OCI-M2 (cell line): ENCODE results near the gene XPR1.

ENCODE experiments used
- DNase-seq: peaks from one replicate; lab custom pipeline; 2025; ENCODE audit not compliant: unreplicated experiment; lab: John Stamatoyannopoulos, UW

XPR1 gene

DNA sequence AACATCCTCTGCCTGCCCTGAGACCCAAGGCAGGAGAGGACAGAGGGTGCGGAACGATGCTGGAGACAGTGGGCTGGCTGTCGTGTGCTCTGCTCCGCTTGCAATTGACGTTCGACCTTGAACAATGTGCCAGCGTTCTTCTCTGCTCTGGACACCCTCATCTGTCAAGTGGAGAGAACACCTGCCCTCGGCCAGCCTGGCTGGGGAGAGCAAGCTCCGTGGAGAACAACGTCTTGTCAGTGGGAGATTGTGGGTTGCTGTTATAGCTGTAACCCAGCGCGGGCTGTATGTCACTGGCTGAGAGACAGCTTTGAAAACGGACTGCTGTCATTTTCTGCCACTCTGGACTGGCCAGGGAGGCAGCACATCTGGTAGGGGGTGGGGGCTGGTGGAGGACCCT lies 295.5 kb downstream of the XPR1 start:
- DNase-seq, result no peak

DNA sequence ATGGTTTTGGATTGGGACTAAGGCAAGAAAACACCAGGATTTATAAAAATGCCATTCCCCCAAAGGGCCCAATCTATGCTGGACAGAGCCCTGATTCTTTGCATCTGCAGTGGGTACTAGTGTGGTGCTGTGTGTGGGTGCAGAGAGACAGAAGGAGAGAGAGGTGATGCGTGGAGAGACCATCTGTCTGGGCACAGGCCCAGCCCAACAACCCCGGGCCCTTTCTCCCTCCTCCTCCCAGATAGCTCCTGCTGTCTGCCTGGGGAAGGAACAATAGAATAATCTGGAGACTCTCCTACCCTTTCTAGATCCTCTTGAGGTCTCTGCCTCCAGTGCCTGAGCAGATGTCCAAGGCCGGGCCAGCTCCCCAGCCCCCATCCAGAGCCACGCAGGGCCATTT lies 296.0 kb downstream of the XPR1 start:
- no peak for DNase-seq

DNA sequence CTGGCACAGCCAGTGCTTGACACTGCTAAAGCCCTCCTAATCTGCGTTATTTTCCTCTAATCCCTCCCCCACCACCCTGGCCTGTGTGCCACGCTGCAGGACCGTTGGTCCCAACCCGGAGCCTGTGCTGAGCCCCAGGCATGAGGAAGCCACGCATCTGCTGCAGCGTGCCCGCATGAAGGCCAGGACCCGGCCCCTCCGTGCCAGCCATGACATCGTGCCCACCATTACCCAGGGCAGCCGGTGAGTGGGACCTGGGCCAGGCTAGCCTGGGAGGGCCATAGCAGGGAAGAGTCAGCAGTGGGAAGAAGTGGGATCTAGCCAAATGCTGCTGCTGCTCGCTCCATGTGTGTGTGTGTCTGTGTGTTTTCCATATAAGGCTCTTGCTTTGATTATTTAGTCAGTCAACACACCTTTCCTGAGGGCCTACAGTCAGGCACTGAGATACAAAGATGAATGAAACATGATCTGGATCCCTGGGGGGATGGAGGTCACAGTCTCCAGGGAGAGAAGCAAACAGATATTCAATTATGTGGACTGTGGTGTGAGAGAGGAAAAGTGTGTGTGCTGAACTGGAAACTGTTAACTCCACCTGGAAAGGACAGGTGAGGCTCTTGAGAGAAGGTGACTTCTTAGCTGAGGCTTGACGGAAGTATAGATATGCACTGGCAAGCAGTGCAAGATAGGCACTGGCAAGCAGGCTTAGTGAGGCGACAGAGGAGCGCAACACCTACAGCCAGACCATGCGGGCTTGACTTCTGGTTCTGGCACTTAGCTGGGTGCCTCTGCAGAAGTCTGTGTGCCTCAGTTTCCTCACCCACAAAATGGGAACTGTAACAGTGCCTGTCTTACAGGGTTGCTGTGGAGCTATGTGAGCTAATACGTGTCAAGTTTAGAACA lies 296.8 kb downstream of the XPR1 start:
- DNase-seq, result no peak

DNA sequence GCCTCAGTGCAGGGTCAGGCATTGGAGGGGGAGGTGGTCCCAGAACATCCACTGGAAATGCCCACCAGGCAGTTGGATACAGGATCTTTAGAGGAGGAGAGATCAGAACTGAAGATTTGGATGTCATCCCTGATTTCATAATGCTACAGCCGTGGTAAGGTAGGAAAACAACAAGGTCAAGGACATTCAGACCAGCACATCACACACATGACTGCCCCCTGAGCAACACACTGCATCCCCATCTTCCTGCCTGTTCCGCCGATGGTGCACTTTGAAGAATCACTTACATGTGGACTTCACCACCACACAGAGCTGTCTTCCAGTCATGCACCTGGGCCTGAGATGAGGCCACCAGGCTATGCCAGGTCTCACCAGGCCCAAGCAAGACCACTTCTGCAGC lies 297.6 kb downstream of the XPR1 start:
- no peak for DNase-seq

DNA sequence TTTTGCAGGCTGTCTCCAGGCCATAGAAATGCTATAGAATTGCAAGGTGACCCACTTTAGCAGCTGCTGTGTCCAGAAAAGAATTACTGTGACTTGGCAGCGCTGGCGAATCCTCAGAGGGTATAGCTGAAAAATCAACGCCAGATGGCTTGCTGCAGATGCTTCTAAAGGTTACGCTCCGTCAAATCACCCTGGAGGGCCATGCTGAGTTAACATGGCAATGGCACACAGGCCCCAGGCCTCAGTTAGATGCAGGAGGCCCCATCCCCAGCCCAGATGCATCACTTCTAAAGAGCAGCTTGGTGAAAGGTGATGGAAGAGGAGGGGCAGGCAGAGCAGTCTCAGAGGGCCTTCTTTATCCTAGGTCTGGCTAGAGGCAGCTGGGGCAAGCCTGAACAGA lies 298.9 kb downstream of the XPR1 start:
- no peak for DNase-seq

DNA sequence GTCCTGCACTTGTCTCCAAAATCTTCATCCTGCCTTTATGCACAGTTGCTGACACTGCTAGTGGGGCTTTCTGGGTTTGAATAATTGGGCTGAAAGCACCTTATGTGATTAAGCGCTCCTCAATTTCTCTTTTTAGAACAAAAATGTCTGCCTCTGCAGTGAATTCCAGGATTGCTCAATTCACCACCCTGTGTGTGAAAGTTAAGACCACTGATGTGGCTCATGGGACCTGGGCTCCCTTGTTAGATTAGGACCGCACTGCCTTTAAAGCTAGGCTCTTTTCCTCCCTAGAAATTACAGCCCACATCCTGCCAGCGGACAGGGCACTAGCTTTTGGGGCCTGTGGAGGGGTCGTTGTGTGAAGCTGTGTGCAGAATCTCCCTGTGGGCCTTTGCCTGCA lies 299.7 kb downstream of the XPR1 start:
- DNase-seq, result no peak

DNA sequence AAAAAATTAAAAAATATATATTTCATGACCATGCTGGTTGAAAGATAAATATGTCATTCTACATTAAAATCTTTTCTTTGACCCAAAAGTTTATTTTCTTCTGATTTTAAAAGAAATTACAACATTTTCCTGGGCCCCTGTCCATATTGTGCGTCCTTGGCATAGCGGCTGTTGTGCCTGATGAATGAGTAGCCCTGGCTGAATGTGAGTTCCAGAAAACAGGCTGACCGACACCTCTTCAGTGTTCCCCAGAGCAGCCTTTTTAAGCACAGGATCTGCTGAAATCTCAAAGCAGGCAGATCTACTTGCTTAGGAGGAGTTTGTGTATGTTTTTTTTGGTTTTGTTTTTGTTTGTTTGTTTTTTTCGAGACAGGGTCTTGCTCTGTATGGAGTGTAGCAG lies 300.6 kb downstream of the XPR1 start:
- no peak for DNase-seq

DNA sequence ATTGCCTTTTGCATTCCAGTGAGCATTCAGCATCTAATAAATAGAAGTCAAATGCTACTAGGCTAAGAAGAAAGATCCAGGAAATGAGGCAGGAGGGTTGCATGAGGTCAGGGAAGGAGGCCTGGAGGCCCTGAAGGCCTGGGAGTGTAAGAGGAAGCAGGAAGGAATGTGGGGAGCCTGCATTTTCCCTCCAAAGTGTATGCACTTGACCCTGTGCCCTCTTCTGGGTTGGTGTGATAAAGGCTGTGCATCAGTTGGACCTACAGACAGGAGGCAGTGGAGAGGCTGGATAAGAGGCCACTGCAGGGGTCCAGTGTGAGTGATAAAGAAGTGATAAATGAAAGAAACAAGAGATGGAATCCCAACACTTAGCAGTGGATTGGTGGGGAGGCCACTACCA lies 301.3 kb downstream of the XPR1 start:
- no peak for DNase-seq

DNA sequence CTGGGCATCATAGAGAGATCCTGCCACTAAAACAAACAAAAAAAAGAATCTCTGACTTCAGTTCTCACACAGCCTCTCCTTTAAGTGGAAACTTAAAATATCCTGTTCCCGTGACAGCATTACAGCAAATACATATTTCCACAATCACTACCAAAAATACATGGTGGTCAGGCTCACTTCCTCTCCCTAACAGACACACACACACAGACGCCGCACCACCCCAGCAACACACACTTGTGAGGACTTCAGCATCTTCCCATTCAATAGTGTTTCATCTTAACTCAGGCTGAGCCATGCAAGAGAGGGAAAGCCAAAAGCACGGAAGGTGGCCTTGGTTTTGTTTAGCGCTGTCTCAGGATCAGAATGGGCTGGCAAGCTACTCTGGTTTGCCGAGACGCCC lies 302.7 kb downstream of the XPR1 start:
- DNase-seq, result no peak

DNA sequence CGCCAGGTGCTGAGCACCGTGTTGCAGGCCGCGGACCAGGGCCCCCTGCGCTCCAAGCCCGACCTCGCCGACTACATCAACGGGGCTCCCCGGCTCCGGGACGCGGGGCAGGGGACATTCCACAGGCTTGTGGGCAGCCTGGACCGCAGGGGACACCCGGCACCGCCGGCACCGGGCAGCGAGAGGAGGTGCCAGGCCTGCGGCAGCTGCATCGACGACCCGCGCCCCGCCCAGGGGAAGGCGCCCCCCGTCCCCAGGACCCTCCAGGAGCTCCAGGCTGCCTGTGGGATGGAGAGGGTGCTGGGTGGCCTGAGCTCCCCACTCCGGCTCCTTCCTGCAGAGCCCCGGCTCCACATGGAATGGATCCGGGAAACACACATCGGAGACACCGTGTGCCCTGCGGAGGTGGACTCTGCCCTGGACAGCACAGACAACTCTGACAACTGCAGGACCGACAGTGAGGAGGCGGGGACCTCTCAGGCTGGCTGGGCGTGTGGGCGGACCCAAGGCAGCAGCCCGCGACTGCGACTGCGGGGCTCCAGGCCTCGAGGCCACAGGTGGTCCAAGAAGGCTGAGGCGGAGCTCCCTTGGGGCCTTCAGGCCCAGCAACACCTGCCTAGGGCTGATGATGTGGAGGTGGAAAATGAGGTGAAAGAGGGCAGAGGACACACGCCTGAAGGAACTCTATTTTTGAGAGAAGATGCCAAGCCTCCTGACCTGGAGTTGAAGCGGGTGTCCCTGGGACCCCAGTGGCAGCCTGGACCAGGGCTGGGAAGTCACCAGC lies 303.7 kb downstream of the XPR1 start:
- no peak for DNase-seq

DNA sequence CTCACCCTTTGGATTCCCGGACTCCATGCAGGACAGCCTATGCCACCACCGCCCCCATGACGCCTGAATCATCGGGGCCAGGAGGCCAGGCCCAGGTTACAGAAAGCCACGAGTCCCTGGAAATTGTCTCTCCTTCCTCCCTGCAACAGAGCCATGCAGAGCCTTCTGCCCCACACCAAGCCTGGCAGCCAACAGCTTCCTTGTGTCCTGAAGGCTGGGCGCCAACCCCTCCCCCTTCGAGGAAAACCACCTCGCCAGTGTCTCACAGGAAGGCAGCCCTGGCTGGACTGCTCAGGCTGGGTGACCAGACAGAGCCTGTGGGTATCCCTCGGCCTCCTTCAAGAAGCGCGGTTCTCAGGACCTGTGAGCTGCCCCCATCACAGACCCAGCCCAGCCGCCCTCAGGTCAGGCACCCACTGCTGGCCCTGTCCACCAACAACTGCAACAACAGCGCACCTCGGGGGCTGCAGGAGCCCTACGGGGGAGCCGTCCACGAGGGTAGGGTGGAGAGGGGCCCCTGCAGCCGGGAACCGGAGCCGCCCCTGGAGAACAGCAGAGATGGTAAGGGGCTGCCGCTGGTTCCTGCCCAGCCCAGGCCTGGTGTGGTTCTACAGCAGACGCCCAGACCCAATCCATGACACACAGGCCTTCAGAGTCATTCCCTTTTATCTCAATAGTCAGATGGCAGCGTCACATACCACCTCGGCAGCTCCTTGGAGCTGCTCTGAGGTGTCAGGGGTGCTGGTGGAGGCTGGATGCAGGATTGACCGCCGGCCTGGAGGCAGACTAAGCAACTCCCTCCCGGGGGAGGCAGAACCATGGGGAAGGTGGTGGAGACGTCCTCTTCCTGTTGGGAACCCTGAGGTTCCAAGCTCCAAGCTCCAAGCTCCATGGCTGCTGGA lies 304.5 kb downstream of the XPR1 start:
- no peak for DNase-seq

DNA sequence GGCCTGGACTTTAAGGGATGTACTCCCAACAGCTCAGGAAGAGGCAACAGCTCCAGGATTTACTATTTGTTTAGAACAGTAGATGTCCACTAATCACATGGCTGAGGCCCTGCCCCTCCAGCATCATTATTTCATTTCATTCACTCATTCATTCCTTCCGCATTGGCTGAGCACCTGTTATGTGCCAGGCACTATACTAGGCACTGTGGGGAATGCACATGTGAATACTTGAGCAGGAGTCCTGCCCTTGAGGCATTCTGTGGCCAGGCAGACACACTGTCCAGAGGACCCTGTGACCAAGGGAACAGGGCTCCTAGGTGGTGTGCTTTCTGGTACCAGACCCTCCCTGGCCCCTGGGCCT lies 305.2 kb downstream of the XPR1 start:
- DNase-seq, result no peak

DNA sequence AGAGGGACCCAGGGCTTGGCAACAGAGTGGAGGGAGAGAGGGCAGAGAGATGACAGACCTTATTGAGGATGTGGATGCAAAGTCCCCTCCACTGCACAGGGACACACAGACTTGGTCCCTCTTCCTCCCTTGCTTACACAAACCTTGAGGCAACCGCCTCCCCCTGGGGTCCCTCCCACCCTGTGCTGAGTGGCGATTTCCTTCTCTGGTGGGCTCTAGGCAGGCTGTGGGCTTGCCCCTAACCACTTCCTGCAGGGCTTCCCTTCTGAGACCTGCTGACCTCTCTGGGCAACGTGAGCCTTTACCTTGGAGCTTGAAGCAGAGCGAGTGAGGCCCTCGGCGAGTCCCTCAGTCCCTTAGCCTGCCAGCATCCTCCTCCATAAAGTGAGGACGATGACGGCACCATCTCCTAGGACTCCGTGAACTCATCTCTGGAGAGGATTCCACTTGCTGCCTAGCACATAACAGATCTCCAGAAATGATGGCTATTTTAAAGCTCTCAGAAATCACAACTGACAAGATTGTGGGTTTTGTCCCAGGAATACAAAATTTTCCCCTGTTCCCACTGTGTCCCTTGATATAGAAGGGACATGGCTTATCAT lies 305.9 kb downstream of the XPR1 start:
- DNase-seq, result no peak

DNA sequence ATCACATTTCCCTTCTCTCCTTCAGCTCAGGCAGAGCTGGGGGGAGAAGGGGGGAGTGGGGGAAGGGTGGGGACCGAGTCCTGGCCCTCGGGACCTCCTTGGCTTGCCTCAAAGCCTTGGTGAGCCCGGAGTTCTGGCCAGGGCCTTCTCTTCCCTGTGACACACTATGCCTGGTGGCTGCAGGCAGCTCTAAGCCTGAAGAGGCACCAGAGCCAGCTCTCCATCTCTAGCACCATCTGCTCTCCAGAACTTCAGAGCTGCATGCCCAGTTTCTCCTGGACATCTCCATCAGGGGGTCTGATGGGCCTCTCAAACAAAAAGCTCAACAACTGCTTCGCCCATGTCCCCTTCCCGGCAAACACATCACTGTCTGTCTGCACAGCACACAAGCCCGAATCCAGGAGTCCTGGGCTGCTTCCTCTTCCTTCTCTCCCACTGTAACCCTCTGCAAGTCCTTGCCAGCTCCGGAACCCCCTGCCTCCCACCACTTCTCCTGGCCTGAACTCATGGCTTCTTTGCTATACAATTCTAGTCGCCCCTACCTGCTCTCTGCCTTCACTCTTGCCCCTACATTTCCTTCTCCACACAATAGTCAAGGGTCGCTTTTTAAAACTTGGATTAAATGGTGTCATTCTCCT lies 307.4 kb downstream of the XPR1 start:
- no peak for DNase-seq

DNA sequence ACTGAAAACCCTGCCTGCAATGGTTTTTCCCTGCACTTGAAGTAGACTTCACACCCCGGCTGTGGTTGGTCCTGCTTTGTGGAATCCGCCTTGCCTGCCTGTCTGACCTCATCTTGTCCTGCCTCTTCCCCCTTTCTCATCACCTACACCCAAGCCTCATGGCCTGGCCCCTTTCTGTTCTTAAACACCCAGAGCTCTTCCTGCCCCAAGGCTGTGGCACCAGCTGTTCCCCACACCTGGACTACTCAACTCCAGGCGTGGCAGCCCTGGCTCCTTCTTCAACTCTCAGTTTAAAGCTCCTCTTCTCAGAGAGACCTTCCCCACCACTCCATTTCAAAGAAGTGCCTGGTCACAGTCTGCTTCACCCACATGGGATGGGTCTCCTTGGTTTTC lies 307.9 kb downstream of the XPR1 start:
- DNase-seq, result no peak
